Right renal pelvis (tissue), 4 donors: ENCODE results near the gene SLC1A4. TPM values are rescaled to one million over a fixed set of nuclear protein-coding genes. Genes with fewer than 3 reads are reported as not detected.
A peak's percentile ranks its signal among the peaks of the same experiment; 100 is the strongest.

Source experiments
- DNase-seq, 4 donors: peaks; one replicate each; pipeline ENCODE4 v3.0.0-alpha.2; 2013; ENCODE audit warnings: low read depth in 4 of 4, low spot score in 3 of 4, missing footprints in 1 of 4
- polyA plus RNA-seq, 4 donors: library from polyadenylated mRNA; unstranded; fragments of 120-200 nt; gene quantifications; one replicate each; pipeline ENCODE4 v1.2.1, GENCODE V29; 2013; ENCODE audit not compliant: insufficient read length in 4 of 4

The SLC1A4 gene
- polyA plus RNA-seq, 4 donors = 6.2 to 9.2 (median 7.5) TPM

GRCh38 chr2:65046633-65047407, 57.6 kb downstream of the SLC1A4 start:
- DNase-seq = no peak

DNA sequence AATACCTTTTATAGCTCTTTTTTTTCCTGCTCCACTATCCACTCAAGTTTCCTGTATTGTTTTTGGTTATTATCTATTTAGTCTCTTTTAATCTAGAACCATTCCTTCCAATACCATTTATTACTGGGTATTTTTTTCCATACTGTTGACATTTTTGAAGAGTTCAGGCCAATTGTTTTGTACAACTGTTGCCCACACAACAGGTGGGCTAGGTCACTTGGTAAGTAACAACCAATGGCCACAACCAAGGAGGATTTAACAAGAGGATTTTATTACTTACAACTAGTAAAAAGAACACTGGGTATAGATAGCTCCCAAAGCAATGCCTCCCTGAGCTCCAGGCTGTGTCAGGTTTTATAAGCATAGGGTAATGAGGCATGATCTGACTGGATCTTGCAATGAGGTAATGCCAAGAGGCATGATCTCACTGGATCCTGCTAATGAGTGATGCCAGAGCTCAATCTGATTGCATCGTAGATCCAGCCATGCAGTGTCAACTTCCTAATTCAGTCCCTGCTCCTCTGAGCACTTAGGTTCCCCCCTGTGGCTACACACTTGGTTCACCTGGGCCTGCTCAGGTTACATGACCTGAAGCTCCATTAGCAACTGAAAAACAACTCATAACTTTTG, 59.9 kb downstream of the SLC1A4 start:
- DNase-seq = no peak

GRCh38 chr2:65050931-65051330, 61.7 kb downstream of the SLC1A4 start:
- no peak for DNase-seq

DNA sequence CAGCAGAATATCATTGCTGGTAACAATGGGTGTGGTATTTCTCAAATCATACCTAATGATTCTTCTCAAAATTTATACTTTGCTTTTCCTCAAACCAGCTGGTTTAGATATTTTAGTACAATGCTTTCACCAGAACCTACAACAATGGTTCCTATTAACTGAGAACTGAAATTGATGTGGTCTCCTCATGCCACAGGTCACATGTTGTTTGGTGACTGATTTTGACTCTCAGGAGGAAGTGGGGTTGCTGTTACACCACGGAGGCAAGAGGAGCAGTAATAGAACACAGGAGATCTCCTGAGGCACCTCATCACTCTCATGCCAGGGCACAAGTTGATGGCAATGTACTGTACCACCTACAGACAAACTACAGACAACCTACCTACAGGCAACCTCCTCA, 64.0 kb downstream of the SLC1A4 start:
- DNase-seq = no peak

DNA sequence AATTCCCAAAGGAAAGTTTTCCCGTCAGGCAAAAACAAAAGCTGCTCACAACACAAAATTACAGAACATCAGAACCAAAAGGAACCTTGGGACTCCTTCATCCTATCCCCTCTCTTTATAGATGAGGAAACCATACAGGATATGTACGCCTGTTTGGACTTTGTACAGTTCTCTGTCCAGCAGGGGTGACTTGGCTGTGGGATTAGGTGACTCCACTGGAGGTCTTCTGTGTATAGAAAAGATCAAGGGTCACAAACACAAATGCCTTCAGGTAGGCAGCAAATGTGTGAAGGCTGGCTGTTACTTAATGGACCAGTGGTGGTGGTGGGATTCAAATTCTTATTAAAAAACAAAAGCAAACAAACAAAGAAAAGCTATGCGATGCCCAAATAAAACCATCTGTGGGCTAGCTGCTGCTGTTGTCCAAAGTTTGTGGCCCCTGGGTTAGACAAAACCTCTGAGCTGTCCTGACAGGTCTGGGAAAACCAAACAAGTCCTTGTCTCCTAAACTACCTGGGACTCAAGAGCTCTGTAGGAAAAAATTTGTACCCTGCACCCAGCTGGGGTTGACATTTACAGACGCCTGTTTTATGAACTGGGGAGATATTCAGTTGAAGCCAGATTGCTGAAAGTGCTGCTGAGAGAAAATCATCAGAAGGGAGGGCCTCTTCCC, 65.7 kb downstream of the SLC1A4 start:
- no peak for DNase-seq

DNA sequence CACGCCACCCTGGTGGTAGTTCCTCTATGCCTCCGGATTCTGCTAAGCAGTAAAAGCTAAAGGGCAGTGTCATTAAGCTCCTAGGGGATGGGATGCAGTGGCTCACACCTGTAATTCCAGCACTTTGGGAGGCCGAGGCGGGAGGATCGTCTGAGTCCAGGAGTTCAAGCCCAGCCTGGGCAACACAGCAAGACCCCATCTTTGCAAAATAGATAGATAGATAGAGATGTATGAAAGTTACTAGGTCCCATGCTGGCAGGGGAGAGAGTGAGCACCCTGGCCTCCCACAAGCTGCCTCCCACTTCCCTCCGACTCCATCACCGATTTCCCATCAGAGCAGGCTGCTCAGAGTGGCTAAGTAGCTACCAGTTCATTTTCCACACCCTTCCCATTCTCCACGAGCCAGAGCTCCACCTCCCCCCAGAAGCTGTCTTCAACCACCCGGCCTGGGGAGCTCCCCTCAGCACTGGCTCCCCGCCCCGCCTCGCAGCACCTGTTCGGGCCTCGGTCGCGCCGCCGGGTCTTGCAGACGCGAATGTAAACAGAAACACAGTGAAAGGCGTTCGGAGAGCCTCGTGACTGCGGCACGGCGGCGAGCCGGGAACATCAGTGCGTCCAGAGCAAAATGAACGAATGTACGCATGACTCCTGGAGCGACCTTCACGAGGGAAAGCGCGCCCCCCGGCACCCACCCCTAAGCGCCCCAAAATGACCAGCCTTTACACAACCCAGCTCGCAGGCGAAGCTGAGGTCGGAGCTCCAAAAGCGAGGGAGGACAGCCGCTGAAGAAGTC, 66.4 kb downstream of the SLC1A4 start:
- DNase-seq = peak in 1 of 4 donors; percentile 49

DNA sequence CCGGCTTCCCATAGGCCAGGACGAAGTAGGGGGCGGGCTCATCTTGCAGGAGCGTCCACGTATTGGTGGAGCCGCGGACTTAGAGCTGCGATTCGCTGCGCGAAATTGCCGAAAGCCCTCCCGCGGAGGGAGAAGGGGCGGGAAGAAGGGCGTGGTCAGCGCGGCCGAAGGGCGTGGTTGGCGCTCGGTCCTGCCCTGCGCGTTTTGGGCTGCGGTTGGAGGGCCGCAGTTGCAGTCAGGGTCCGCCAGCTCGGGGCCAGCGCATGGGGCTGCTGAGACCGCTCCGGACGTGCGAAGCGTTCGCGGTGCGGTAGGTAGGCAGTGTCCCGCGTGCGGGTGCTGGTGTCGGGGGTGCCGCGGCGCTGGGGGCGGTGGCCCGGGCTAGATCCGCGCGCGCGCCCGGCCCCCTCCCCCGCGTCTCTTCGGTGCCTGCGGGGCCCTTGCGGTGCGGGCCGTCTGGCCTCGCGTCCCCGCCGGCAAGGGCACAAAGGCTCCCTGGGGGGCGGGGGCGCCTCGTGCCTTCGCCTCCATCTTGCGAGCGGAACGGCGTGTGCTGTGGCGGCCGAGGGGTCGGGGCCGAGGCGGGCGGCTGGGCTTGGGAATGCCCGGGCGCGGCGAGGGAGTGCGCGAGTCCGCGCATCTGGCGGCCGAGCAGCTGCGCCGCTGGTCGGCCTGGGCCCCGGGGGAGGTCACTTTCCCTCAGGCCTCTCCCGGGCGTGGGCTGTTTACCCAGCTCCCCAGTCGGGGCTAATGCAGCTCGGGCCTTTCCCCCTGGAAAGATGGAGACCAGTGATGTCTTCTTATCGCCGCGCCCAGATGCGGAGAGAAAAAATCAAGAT, 67.2 kb downstream of the SLC1A4 start, which contains the start of gene CEP68:
Gene CEP68, plus strand, starts transcription at position 202 of the 839 bp plus-strand sequence. CDS start 13,029 bp downstream, outside the sequence.
- peak; percentile 92 to 97 (median 93) for DNase-seq

GRCh38 chr2:65057054-65057375, 67.8 kb downstream of the SLC1A4 start:
- no peak for DNase-seq

- no peak for DNase-seq
These were observed 68.3 kb downstream of the SLC1A4 start for GRCh38 chr2:65057391-65058052.

DNA sequence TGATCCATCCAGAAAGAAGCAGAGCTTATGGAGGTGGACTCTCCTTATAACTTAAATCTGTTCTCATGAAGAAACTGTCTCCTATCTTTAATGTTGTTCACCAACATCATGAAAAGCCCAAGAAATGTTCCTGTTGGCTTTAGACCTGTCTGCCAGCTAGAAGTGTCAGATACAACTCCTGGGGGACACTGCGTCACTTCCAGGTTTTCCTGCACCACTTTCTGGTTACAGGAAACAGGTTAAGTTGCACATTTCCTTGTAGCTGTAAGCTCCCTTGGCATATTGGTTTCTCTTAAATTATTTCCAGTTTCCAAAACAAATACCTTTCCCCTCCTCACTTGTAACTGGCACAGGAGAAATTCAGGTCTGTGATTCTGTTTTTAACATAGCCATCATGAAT, 69.9 kb downstream of the SLC1A4 start:
- DNase-seq = no peak

- no peak for DNase-seq
These were observed 72.1 kb downstream of the SLC1A4 start for GRCh38 chr2:65061146-65061909.

- no peak for DNase-seq
These were observed 72.7 kb downstream of the SLC1A4 start for GRCh38 chr2:65061910-65062339.

DNA sequence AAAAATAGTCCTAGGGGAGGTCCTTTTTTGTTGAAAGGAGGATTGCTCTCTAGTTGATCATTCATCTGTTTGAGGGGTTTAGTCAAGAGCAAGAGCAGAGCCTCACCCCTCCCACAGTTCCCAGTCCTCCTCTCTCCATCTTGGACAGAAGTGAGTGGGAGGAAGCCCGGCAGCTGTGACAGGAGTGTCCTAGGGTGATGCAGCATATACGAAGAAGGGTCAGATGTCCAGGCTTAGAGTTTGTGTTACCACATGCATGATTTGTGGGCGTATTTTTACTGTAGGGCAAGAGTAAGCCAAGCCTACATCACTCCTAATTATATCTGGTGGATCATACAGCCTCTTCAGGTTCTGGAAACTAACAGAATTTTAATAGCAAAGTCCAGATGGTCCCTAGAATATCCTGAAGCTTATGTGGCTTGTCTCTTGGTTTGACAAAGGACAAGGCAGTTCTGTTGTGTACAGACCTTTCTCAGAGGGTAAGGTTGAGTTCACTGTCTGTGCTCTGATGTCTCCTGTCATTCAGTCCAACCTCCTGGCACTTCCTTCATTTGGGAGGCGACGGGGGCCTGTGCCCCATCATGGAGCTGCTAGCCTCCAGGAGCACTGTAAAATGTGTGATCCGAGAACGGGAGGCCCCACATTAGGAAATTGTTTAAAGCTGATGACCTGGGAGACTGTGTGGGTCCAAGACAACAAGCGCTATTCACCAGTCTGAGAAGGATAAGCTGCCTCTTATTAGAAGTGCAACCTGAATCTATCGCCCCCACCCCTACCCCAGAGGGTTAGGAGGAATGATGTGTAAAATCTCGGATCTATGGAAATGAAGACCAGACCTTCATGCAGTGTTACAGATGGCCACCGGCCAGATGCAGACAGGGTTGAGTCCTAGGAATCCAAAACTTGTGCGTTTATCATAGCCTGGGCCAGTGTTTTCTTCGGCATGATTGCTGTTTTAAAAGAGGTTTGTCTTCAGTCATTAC, 73.9 kb downstream of the SLC1A4 start:
- no peak for DNase-seq

DNA sequence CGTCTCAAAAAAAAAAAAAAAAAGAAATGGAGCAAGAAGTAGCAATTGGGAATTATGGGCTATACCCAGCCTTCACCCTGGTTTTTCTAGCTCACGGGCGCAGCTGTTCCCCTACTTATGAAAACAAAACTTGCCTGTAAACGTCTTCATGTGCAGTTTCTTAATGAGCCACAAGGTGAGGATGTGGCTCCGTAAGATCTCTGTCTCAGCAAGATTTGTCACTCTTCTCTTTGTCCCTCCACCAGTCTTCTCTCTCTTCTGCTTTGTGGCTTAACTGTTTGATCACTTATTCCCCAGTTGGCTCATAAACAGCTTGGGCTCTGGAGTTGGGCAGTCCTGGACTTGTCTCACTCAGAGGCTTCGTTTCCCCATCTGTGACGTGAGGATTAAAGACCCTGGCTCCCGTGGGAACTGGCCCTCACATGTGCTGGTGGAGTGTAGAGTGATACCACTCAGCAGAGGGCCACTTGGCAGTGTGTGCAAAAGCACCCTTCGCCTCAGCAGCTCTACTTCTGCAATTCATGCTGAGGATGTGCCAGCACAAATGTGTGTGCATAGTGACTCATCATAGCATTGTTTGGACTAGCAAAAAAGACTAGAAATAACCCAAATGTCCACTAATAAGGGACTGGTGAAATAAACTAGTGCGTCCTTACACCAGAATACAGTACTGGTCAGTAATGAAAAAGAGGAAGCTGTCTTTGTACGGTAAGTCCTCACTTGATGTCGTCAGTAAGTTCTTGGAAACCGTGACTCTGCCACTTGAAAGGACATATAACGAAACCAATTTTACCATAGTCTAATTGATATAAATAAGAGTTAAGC, 75.7 kb downstream of the SLC1A4 start:
- DNase-seq = no peak

DNA sequence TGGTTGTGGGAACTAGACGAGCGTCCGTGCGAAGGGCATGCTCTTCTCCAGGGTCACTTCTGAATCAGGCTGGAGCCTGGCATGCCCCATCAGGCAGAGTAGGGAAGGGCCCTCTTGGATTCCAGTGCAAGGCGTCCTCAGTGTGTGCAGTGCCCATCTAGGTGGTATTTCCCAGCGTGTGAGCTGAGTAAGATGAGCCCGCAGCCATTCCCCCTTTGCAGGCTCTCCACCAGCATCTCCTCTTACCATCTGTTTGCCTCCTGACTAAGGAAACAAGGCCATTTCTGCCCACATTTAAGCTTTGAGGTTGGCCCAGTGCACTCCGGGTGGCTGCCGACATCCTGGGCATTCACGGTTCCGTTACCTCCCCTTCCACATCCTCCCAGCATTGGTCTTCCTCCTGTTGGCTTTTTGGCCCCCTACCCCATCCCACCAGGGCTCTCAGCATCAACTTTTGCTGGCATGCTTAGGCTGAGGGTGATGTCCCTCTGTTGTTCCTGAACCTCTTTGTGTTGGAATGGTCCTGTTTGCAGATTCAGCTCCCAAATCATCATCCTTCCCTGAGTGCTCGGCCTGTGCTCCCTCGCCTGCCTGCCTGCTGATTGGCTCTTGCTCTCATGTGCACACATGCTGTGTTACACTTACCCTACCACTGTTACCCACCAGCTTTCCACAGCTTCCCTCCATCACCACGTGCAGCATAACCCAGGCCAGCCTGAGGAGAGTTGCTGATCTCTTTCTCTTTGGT, 78.8 kb downstream of the SLC1A4 start:
- DNase-seq = no peak

DNA sequence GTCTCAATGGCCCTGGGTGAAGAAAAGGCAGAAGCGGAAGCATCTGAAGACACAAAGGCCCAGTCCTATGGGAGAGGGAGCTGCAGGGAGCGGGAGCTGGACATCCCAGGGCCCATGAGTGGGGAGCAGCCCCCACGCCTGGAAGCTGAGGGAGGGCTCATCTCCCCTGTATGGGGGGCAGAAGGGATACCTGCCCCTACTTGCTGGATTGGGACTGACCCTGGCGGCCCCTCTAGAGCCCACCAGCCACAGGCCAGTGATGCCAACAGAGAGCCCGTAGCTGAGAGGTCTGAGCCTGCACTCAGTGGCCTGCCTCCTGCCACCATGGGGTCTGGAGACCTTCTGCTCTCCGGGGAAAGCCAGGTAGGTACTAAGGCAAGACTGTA, 80.2 kb downstream of the SLC1A4 start:
- no peak for DNase-seq
